Neural cell (in vitro differentiated cells): Measurements from ENCODE around the gene TM9SF4. TPM values are rescaled to one million over a fixed set of nuclear protein-coding genes. Genes with fewer than 3 reads are reported as not detected.

ENCODE experiments used
- H2AFZ ChIP-seq: fragments of 200-600, 300-800 bp; sonication (generic), shearing (Covaris generic); 2 replicates; pipeline ENCODE4 v1.6.0; 2014; ENCODE audit warnings: low read depth, mild to moderate bottlenecking, antibody characterized with exemption, low read length, moderate library complexity
- H3F3A ChIP-seq: fragments of 200-600 bp; shearing (Covaris generic); 2 replicates; pipeline ENCODE4 v1.6.1; 2016; ENCODE audit warnings: mild to moderate bottlenecking, moderate library complexity, mixed read lengths, antibody characterized with exemption, low read length; ENCODE audit not compliant: insufficient read depth, poor library complexity, severe bottlenecking
- H3K27ac ChIP-seq: fragments of 200-600, 300-800 bp; sonication (generic), shearing (Covaris generic); 2 replicates; pipeline ENCODE4 v1.5.1; 2014; ENCODE audit warnings: mild to moderate bottlenecking, low read length, moderate library complexity
- H3K27me3 ChIP-seq: fragments of 300-800, 200-600 bp; sonication (generic), shearing (Covaris generic); 2 replicates; pipeline ENCODE4 v1.6.0; 2014; ENCODE audit warnings: mild to moderate bottlenecking, low read depth, low read length, moderate library complexity; ENCODE audit not compliant: insufficient read depth
- H3K36me3 ChIP-seq: fragments of 300-800, 200-600 bp; sonication (generic), shearing (Covaris generic); 2 replicates; pipeline ENCODE4 v1.5.1; 2014; ENCODE audit warnings: mild to moderate bottlenecking, antibody characterized with exemption, low read length, moderate library complexity; ENCODE audit not compliant: insufficient read depth
- H3K4me2 ChIP-seq: fragments of 300-800, 200-600 bp; sonication (generic), shearing (Covaris generic); 2 replicates; pipeline ENCODE4 v1.6.0; 2014; ENCODE audit warnings: mild to moderate bottlenecking, low read length
- H3K4me3 ChIP-seq: fragments of 300-800, 200-600 bp; sonication (generic), shearing (Covaris generic); 2 replicates; pipeline ENCODE4 v1.5.1; 2014; ENCODE audit warnings: mild to moderate bottlenecking, low read length, moderate library complexity
- H3K79me2 ChIP-seq: fragments of 200-600 bp; shearing (Covaris generic); replicated peaks from 2 replicates; pipeline ENCODE4 v1.6.0; 2014; ENCODE audit warnings: mild to moderate bottlenecking, low read length, moderate library complexity; ENCODE audit not compliant: insufficient read depth
- H3K9ac ChIP-seq: fragments of 300-800, 200-600 bp; sonication (generic), shearing (Covaris generic); 2 replicates; pipeline ENCODE4 v1.6.1; 2016; ENCODE audit warnings: mild to moderate bottlenecking, low read length, mixed read lengths
- H3K9me2 ChIP-seq: fragments of 200-600 bp; shearing (Covaris generic); 2 replicates; pipeline ENCODE4 v1.6.1; 2016; ENCODE audit warnings: mild to moderate bottlenecking, low read length, mixed read lengths; ENCODE audit not compliant: insufficient read depth
- H3K9me3 ChIP-seq: fragments of 200-600, 300-800 bp; sonication (generic), shearing (Covaris generic); 2 replicates; pipeline ENCODE4 v1.6.1; 2016; ENCODE audit warnings: mild to moderate bottlenecking, mixed run types, low read length, moderate library complexity, mixed read lengths
- H4K20me1 ChIP-seq: fragments of 200-600 bp; shearing (Covaris generic); 2 replicates; pipeline ENCODE4 v1.6.1; 2016; ENCODE audit warnings: mild to moderate bottlenecking, mixed run types; ENCODE audit not compliant: insufficient read depth
- CTCF ChIP-seq: fragments of 450-650 bp; IDR thresholded peaks from 2 replicates; pipeline ENCODE4 v1.5.1; 2014; ENCODE audit warnings: antibody characterized with exemption, mild to moderate bottlenecking, moderate library complexity; ENCODE audit not compliant: poor library complexity, severe bottlenecking
- EP300 ChIP-seq: fragments of 450-650 bp; conservative IDR thresholded peaks from 2 replicates; pipeline ENCODE4 v1.6.1; 2014; ENCODE audit warnings: antibody characterized with exemption, mild to moderate bottlenecking, moderate library complexity; ENCODE audit not compliant: poor library complexity, severe bottlenecking
- EZH2 ChIP-seq: fragments of 200-600, 300-800 bp; shearing (Covaris generic), sonication (generic); IDR thresholded peaks from 2 replicates; pipeline ENCODE4 v1.6.1; 2014; ENCODE audit warnings: antibody characterized with exemption, low read length, borderline replicate concordance, mild to moderate bottlenecking; ENCODE audit not compliant: insufficient read depth, poor library complexity, severe bottlenecking
- MXI1 ChIP-seq: fragments of 450-650 bp; conservative IDR thresholded peaks from 2 replicates; pipeline ENCODE4 v1.6.1; 2014; ENCODE audit warnings: antibody characterized with exemption, mild to moderate bottlenecking; ENCODE audit not compliant: poor library complexity, severe bottlenecking
- POLR2AphosphoS5 ChIP-seq: IDR thresholded peaks from 2 replicates; pipeline ENCODE4 v1.6.1; 2012
- RAD21 ChIP-seq: fragments of 450-650 bp; conservative IDR thresholded peaks from 2 replicates; pipeline ENCODE4 v1.6.1; 2014; ENCODE audit warnings: antibody characterized with exemption, mild to moderate bottlenecking, moderate library complexity
- REST ChIP-seq: IDR thresholded peaks from 2 replicates; pipeline ENCODE4 v1.6.1; 2012; ENCODE audit warnings: borderline replicate concordance
- SMC3 ChIP-seq: fragments of 450-650 bp; conservative IDR thresholded peaks from 2 replicates; pipeline ENCODE4 v1.6.1; 2014; ENCODE audit warnings: antibody characterized with exemption, mild to moderate bottlenecking, moderate library complexity; ENCODE audit not compliant: poor library complexity
- TAF1 ChIP-seq: IDR thresholded peaks from 2 replicates; pipeline ENCODE4 v1.6.1; 2012; ENCODE audit warnings: low read depth
- polyA plus RNA-seq: library from polyadenylated mRNA; depleted of rRNA; stranded (reverse); fragments of >200 nt; gene quantifications from 2 replicates; pipeline ENCODE4 v1.2.3, GENCODE V29; 2014

TM9SF4 gene
- polyA plus RNA-seq, 1 donor from 2014 or later, result 18.3 TPM

GRCh38 chr20:32157611-32158010 lies 48.1 kb downstream of the TM9SF4 start:
- peaks cover 22% of the 10 kb centered on the region for H3K36me3 ChIP-seq
- no peak overlapping the region for H3K27ac ChIP-seq
- no peak overlapping the region for H3K9ac ChIP-seq
- no peaks in the 10 kb centered on the region for H3F3A ChIP-seq
- H3K27me3 ChIP-seq, result no peaks in the 10 kb centered on the region
- no peaks in the 10 kb centered on the region for H3K9me2 ChIP-seq
- TF ChIP-seq POLR2AphosphoS5, result no peak
- no peak for TF ChIP-seq MXI1
- TF ChIP-seq EZH2, result no peak
- TF ChIP-seq RAD21, result no peak
- TF ChIP-seq REST, result no peak
- TF ChIP-seq SMC3, result no peak
- no peak for TF ChIP-seq CTCF
- no peak for TF ChIP-seq EP300
- TF ChIP-seq TAF1, result no peak
- H3K4me3 ChIP-seq, result no peak overlapping the region
- no peaks in the 10 kb centered on the region for H4K20me1 ChIP-seq
- H3K4me2 ChIP-seq, result no peak overlapping the region
- H3K9me3 ChIP-seq, result no peaks in the 10 kb centered on the region
- H2AFZ ChIP-seq, result no peak overlapping the region
- H3K79me2 ChIP-seq, result no peaks in the 10 kb centered on the region

- Histone ChIP-seq H3K9me3 (no peaks in the 10 kb centered on the region), H2AFZ (no peak overlapping the region), H4K20me1 (no peaks in the 10 kb centered on the region), H3K27me3 (no peaks in the 10 kb centered on the region), H3F3A (no peaks in the 10 kb centered on the region), H3K9ac (no peak overlapping the region), H3K4me2 (no peak overlapping the region), H3K79me2 (no peaks in the 10 kb centered on the region), H3K27ac (no peak overlapping the region), H3K36me3 (peaks cover 22% of the 10 kb centered on the region), H3K9me2 (no peaks in the 10 kb centered on the region), H3K4me3 (no peak overlapping the region)
- TF ChIP-seq CTCF (no peak), EP300 (no peak), REST (no peak), POLR2AphosphoS5 (no peak), TAF1 (no peak), MXI1 (no peak), SMC3 (no peak), EZH2 (no peak)
Observed at GRCh38 chr20:32158351-32158750, 48.8 kb downstream of the TM9SF4 start.
